H9 (cell line): ENCODE results near the gene PRR14. TPM values are rescaled to one million over a fixed set of nuclear protein-coding genes. Genes with fewer than 3 reads are reported as not detected.

Experiments used
- DNase-seq: peaks from one replicate; pipeline ENCODE4 v3.0.0-alpha.2; 2017
- H2AFZ ChIP-seq: one replicate; pipeline ENCODE4 v1.6.1; 2013; ENCODE audit warnings: mild to moderate bottlenecking, low read length, control low read depth, moderate library complexity
- H2AK5ac ChIP-seq: 2 replicates; pipeline ENCODE4 v1.6.1; 2013; ENCODE audit warnings: low read length, control low read depth, mixed read lengths; ENCODE audit not compliant: insufficient read length
- H2BK120ac ChIP-seq: one replicate; pipeline ENCODE4 v1.6.1; 2013; ENCODE audit warnings: low read depth, mild to moderate bottlenecking, low read length, control low read depth, inconsistent platforms; ENCODE audit not compliant: poor library complexity, severe bottlenecking
- H2BK12ac ChIP-seq: 2 replicates; pipeline ENCODE4 v1.6.1; 2013; ENCODE audit warnings: low read length, control low read depth, mixed read lengths, low read depth; ENCODE audit not compliant: insufficient read length
- H2BK15ac ChIP-seq: 2 replicates; pipeline ENCODE4 v1.6.1; 2013; ENCODE audit warnings: low read depth, low read length, control low read depth
- H2BK20ac ChIP-seq: one replicate; pipeline ENCODE4 v1.6.1; 2013; ENCODE audit warnings: low read depth, mild to moderate bottlenecking, low read length, control low read depth, inconsistent platforms; ENCODE audit not compliant: poor library complexity, severe bottlenecking
- H2BK5ac ChIP-seq: 2 replicates; pipeline ENCODE4 v1.6.1; 2013; ENCODE audit warnings: low read length, control low read depth, mixed read lengths; ENCODE audit not compliant: insufficient read length
- H3K14ac ChIP-seq: 2 replicates; pipeline ENCODE4 v1.6.1; 2013; ENCODE audit warnings: low read length, control low read depth; ENCODE audit not compliant: insufficient read depth
- H3K18ac ChIP-seq: 2 replicates; pipeline ENCODE4 v1.6.1; 2013; ENCODE audit warnings: low read depth, mild to moderate bottlenecking, mixed read lengths, low read length, control low read depth; ENCODE audit not compliant: insufficient read length
- H3K23ac ChIP-seq: 2 replicates; pipeline ENCODE4 v1.6.1; 2013; ENCODE audit warnings: low read length, control low read depth, mixed read lengths, low read depth; ENCODE audit not compliant: insufficient read length
- H3K23me2 ChIP-seq: 2 replicates; pipeline ENCODE4 v1.6.1; 2013; ENCODE audit warnings: low read depth, mild to moderate bottlenecking, mixed read lengths, low read length, control low read depth; ENCODE audit not compliant: insufficient read length, poor library complexity, severe bottlenecking
- H3K27ac ChIP-seq: 2 replicates; pipeline ENCODE4 v1.5.1; 2013; ENCODE audit warnings: low read length, control low read depth, mixed read lengths, low read depth; ENCODE audit not compliant: insufficient read length
- H3K27me3 ChIP-seq: 2 replicates; pipeline ENCODE4 v1.6.1; 2013; ENCODE audit warnings: low read length, control low read depth, inconsistent platforms; ENCODE audit not compliant: insufficient read depth
- H3K4ac ChIP-seq: 2 replicates; pipeline ENCODE4 v1.6.1; 2013; ENCODE audit warnings: low read depth, mild to moderate bottlenecking, control low read depth, inconsistent platforms, low read length, moderate library complexity
- H3K4me1 ChIP-seq: 2 replicates; pipeline ENCODE4 v1.6.1; 2013; ENCODE audit warnings: low read length, control low read depth, inconsistent platforms; ENCODE audit not compliant: insufficient read depth
- H3K4me2 ChIP-seq: 2 replicates; pipeline ENCODE4 v1.6.1; 2013; ENCODE audit warnings: low read length, control low read depth, mixed read lengths; ENCODE audit not compliant: insufficient read length, insufficient read depth
- H3K56ac ChIP-seq: 2 replicates; pipeline ENCODE4 v1.6.1; 2013; ENCODE audit warnings: low read depth, mild to moderate bottlenecking, mixed read lengths, low read length, control low read depth; ENCODE audit not compliant: insufficient read length
- H3K79me1 ChIP-seq: 2 replicates; pipeline ENCODE4 v1.6.1; 2013; ENCODE audit warnings: low read depth, mild to moderate bottlenecking, moderate library complexity, low read length, control low read depth, inconsistent platforms; ENCODE audit not compliant: insufficient read depth, poor library complexity, severe bottlenecking
- H3K79me2 ChIP-seq: 2 replicates; pipeline ENCODE4 v1.6.1; 2013; ENCODE audit warnings: low read length, control low read depth, inconsistent platforms; ENCODE audit not compliant: insufficient read depth
- H3K9ac ChIP-seq: 2 replicates; pipeline ENCODE4 v1.6.1; 2013; ENCODE audit warnings: low read length, control low read depth, mixed read lengths; ENCODE audit not compliant: insufficient read length; ENCODE audit errors: extremely low read depth
- H3K9me3 ChIP-seq: one replicate; pipeline ENCODE4 v1.6.1; 2013; ENCODE audit warnings: low read depth, low read length, inconsistent platforms; ENCODE audit not compliant: control insufficient read depth
- H3T11ph ChIP-seq: one replicate; pipeline ENCODE4 v1.6.1; 2013; ENCODE audit warnings: mild to moderate bottlenecking, low read length, control low read depth, inconsistent platforms
- H4K20me1 ChIP-seq: one replicate; pipeline ENCODE4 v1.6.1; 2013; ENCODE audit not compliant: control insufficient read depth, insufficient read length, insufficient read depth
- H4K5ac ChIP-seq: 2 replicates; pipeline ENCODE4 v1.6.1; 2013; ENCODE audit warnings: low read depth, mild to moderate bottlenecking, mixed read lengths, low read length, control low read depth; ENCODE audit not compliant: insufficient read length
- H4K8ac ChIP-seq: replicated peaks from 2 replicates; pipeline ENCODE4 v1.6.1; 2013; ENCODE audit warnings: low read length, control low read depth, mixed read lengths, low read depth; ENCODE audit not compliant: insufficient read length
- H4K91ac ChIP-seq: 2 replicates; pipeline ENCODE4 v1.6.1; 2013; ENCODE audit warnings: low read depth, mild to moderate bottlenecking, moderate library complexity, mixed read lengths, low read length, control low read depth; ENCODE audit not compliant: insufficient read length
- H3K27ac Mint-ChIP-seq, 3 experiments: 2 replicates in 2 of 3; 3 replicates in 1 of 3; pipeline ENCODE4 v1.8.0; 2020 to 2021; ENCODE audit warnings: mixed read lengths in 3 of 3, mild to moderate bottlenecking in 1 of 3, moderate library complexity in 1 of 3
- H3K27me3 Mint-ChIP-seq: 2 replicates; pipeline ENCODE4 v1.8.0; 2021; ENCODE audit warnings: low read depth, mild to moderate bottlenecking, moderate library complexity, mixed read lengths
- H3K36me3 Mint-ChIP-seq, 3 experiments: 2 replicates in 2 of 3; 3 replicates in 1 of 3; pipeline ENCODE4 v1.8.0; 2020 to 2021; ENCODE audit warnings: low read depth in 3 of 3, mixed read lengths in 3 of 3; ENCODE audit not compliant: insufficient read depth in 1 of 3
- H3K4me1 Mint-ChIP-seq, 2 experiments: 2 replicates each; pipeline ENCODE4 v1.8.0; 2020; ENCODE audit warnings: mixed read lengths in 2 of 2
- H3K4me3 Mint-ChIP-seq, 2 experiments: 2 replicates in 1 of 2; 3 replicates in 1 of 2; pipeline ENCODE4 v1.8.0; 2020 to 2021; ENCODE audit warnings: mild to moderate bottlenecking in 2 of 2, mixed read lengths in 2 of 2, moderate library complexity in 1 of 2
- H3K9me3 Mint-ChIP-seq, 2 experiments: 2 replicates in 1 of 2; 3 replicates in 1 of 2; pipeline ENCODE4 v1.8.0; 2020; ENCODE audit warnings: mild to moderate bottlenecking in 2 of 2, mixed read lengths in 2 of 2, moderate library complexity in 1 of 2
- WGBS: extraction: QIAGEN DNeasy Blood & Tissue Kit; methylation state at CpG from one replicate; pipeline ENCODE4 v1.1.7; 2013; ENCODE audit warnings: missing lambda C conversion rate, low lambda C conversion rate, mixed read lengths; ENCODE audit not compliant: insufficient read length; ENCODE audit errors: extremely low coverage; 5-methylcytosine and 5-hydroxymethylcytosine counted together
- total RNA-seq: library from RNA; stranded (reverse); gene quantifications from 2 replicates; pipeline ENCODE4 v1.2.1, GENCODE V29; 2021
- TF ChIP-seq, protein P1 (sequence below): fragments of 200-600 bp; sonication (generic); conservative IDR thresholded peaks from 3 replicates; pipeline ENCODE4 v1.8.0; 2021; ENCODE audit warnings: antibody characterized with exemption, mild to moderate bottlenecking

Gene PRR14
- total RNA-seq, 1 experiment from 2014 or later, result 11.6 TPM

- Mint-ChIP-seq H3K36me3 (peaks cover 0 to under 1% (median 0%) of the 10 kb centered on the region in 3 experiments; a peak in 1 of 7 replicates), H3K4me1 (peaks cover 1 to 6% of the 10 kb centered on the region in 2 experiments), H3K4me3 (0 out of 5 replicates have a peak overlapping the region, but pooled peaks of 1 of the 2 experiments have one; percentile 2), H3K9me3 (no peaks in the 10 kb centered on the region; a peak in 1 of 5 replicates), H3K27ac (no peak overlapping the region), H3K27me3 (peaks cover 5% of the 10 kb centered on the region)
- H2BK120ac ChIP-seq, result no peak overlapping the region
- H4K8ac ChIP-seq, result no peak overlapping the region
- no peak overlapping the region for H2BK5ac ChIP-seq
- H4K20me1 ChIP-seq, result no peaks in the 10 kb centered on the region
- no peak overlapping the region for H3K4ac ChIP-seq
- H3K4me2 ChIP-seq, result no peak overlapping the region
- no peak overlapping the region for H3K56ac ChIP-seq
- TF ChIP-seq, protein P1, sequence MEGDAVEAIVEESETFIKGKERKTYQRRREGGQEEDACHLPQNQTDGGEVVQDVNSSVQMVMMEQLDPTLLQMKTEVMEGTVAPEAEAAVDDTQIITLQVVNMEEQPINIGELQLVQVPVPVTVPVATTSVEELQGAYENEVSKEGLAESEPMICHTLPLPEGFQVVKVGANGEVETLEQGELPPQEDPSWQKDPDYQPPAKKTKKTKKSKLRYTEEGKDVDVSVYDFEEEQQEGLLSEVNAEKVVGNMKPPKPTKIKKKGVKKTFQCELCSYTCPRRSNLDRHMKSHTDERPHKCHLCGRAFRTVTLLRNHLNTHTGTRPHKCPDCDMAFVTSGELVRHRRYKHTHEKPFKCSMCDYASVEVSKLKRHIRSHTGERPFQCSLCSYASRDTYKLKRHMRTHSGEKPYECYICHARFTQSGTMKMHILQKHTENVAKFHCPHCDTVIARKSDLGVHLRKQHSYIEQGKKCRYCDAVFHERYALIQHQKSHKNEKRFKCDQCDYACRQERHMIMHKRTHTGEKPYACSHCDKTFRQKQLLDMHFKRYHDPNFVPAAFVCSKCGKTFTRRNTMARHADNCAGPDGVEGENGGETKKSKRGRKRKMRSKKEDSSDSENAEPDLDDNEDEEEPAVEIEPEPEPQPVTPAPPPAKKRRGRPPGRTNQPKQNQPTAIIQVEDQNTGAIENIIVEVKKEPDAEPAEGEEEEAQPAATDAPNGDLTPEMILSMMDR, result peak; percentile 99
- no peak overlapping the region for H3K9ac ChIP-seq
- H3K9me3 ChIP-seq, result no peaks in the 10 kb centered on the region
- H4K5ac ChIP-seq, result no peak overlapping the region
- H3K23me2 ChIP-seq, result peaks cover 3% of the 10 kb centered on the region
- H2BK12ac ChIP-seq, result no peak overlapping the region
- no peaks in the 10 kb centered on the region for H3K4me1 ChIP-seq
- no peaks in the 10 kb centered on the region for H3K79me1 ChIP-seq
- no peak overlapping the region for H3T11ph ChIP-seq
- H2AK5ac ChIP-seq, result no peak overlapping the region
- WGBS, result no CpG with 5 or more reads among the region's 12 CpGs
- no peak overlapping the region for H3K18ac ChIP-seq
- no peak overlapping the region for H2BK20ac ChIP-seq
- no peak overlapping the region for H3K27ac ChIP-seq
- no peaks in the 10 kb centered on the region for H3K79me2 ChIP-seq
- H3K23ac ChIP-seq, result no peak overlapping the region
- no peak overlapping the region for H2AFZ ChIP-seq
- no peak overlapping the region for H4K91ac ChIP-seq
- DNase-seq, result peak; percentile 93
- H3K14ac ChIP-seq, result no peak overlapping the region
- no peaks in the 10 kb centered on the region for H3K27me3 ChIP-seq
- H2BK15ac ChIP-seq, result no peak overlapping the region
Measured at GRCh38 chr16:30615358-30616091, 35.2 kb upstream of the PRR14 start.
